ENCODE measurements around the gene CRYBA2. TPM values are rescaled to one million over a fixed set of nuclear protein-coding genes. Genes with fewer than 3 reads are reported as not detected.
A peak's percentile ranks its signal among the peaks of the same experiment; 100 is the strongest.

The CRYBA2 gene
- total RNA-seq, 1 donor: 1.3 TPM

- H3K4me3 ChIP-seq (ENCODE audit: low read depth, low read length): peak overlapping the region; percentile 14
Observed at GRCh38 chr2:218962859-218963492, 30.2 kb downstream of the CRYBA2 start.

DNA sequence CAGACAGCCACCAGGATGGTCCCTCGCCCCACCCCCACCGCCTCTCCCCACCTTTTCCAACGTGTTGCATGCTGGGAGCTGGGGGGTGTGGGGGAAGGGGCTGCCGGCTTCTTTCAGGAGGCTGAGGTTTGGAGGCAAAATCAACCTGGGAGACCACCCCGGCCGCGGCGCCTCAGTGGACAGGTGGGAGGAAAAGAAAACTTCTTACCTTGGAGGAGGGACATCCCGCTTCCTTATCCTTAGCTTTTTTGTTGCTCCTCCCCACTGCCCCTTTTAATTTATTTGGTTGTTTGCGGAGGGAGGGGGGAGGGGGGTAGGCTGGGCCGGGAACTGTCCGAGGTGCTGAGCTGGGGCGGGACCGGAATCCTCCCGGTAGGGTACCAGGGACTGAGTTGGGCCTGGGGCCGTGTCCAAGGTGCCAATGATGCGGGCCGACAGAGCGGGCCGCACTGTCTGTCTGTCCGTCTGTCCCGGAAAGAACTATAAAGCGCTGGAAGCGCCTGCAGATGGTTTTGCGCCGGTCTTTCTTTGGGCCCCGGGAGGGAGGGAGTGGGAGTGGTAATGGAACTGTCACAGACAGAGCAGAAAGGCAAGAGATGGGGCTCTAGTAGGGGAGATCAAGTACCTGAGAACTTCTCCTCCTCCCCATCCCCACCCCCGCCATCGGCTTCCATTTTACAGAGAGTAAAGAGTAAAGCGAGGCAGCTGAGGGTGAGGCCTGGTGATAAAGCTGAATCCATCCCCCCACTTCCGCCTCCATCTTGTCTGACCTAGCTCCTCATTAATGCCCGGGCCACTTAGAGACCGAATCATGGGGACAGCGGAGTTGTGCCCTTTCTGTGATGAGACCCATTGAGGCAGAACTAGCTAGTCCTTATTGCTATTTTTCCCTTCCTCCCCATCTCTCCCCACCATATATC, 31.3 kb downstream of the CRYBA2 start:
- H3K4me3 ChIP-seq (ENCODE audit: low read depth, low read length): no peak overlapping the region
- no peak for DNase-seq (ENCODE audit: low read depth)
- no peak for TF ChIP-seq CTCF (IDR thresholded peaks at IDR 0.05; ENCODE audit: insufficient read depth, low read depth, low read length)

More at GRCh38 chr2:218962859-218963492, 30.2 kb downstream of the CRYBA2 start:
- DNase-seq (ENCODE audit: low read depth): peak; percentile 66
- no peak for TF ChIP-seq CTCF (IDR thresholded peaks at IDR 0.05; ENCODE audit: insufficient read depth, low read depth, low read length)

- no peak for TF ChIP-seq CTCF (IDR thresholded peaks at IDR 0.05; ENCODE audit: insufficient read depth, low read depth, low read length)
- no peak for DNase-seq (ENCODE audit: low read depth)
- no peak overlapping the region for H3K4me3 ChIP-seq (ENCODE audit: low read depth, low read length)
Observed at GRCh38 chr2:218961229-218961628, 32.0 kb downstream of the CRYBA2 start.

GRCh38 chr2:218960309-218961165, 32.7 kb downstream of the CRYBA2 start:
- no peak overlapping the region for H3K4me3 ChIP-seq (ENCODE audit: low read depth, low read length)
- no peak for TF ChIP-seq CTCF (IDR thresholded peaks at IDR 0.05; ENCODE audit: insufficient read depth, low read depth, low read length)
- no peak for DNase-seq (ENCODE audit: low read depth)

GRCh38 chr2:218959761-218960308, 33.4 kb downstream of the CRYBA2 start:
- DNase-seq (ENCODE audit: low read depth): no peak
- TF ChIP-seq CTCF (IDR thresholded peaks at IDR 0.05; ENCODE audit: insufficient read depth, low read depth, low read length): no peak
- H3K4me3 ChIP-seq (ENCODE audit: low read depth, low read length): peak overlapping the region; percentile 40

- peak; percentile 82 for DNase-seq (ENCODE audit: low read depth)
- TF ChIP-seq CTCF (IDR thresholded peaks at IDR 0.05; ENCODE audit: insufficient read depth, low read depth, low read length): no peak
- H3K4me3 ChIP-seq (ENCODE audit: low read depth, low read length): peak within 1 kb of the TSS; percentile 40
Observed at GRCh38 chr2:218959141-218959731, 34.0 kb downstream of the CRYBA2 start, which contains the start of gene CDK5R2. Gene CDK5R2 (plus strand): TSS chr2:218959666. CDS start chr2:218959821, 155 bp downstream.
